Common myeloid progenitor, CD34-positive (primary cell): ENCODE data around the gene LYVE1.

Experiments
- CTCF ChIA-PET: fragments of 350-600 bp; sonication (Branson Sonifier 250); formaldehyde crosslinking; loops from one replicate; lab custom pipeline; 2021; ENCODE audit warnings: antibody characterized with exemption; lab: Charles Lee
- POLR2A ChIA-PET: fragments of 350-600 bp; sonication (Branson Sonifier 250); formaldehyde crosslinking; loops from one replicate; lab custom pipeline; 2021; ENCODE audit warnings: antibody characterized with exemption; lab: Charles Lee
- DNase-seq, 3 donors: peaks; one replicate each; pipeline versions ENCODE4 v3.0.0 to v3.0.0-alpha.2; 2013
- H3K27ac ChIP-seq, 2 experiments: 1 replicate in 1 of 2; 2 replicates in 1 of 2; pipeline ENCODE4 v1.7.0; 2013; ENCODE audit warnings: inconsistent platforms in 2 of 2, low read length in 2 of 2, mild to moderate bottlenecking in 2 of 2, low read depth in 1 of 2, moderate library complexity in 1 of 2; ENCODE audit not compliant: severe bottlenecking in 2 of 2, insufficient read depth in 1 of 2, poor library complexity in 1 of 2
- H3K27me3 ChIP-seq, 5 experiments: replicated peaks in 2 of 5; 1 replicate in 3 of 5; 2 replicates in 2 of 5; pipeline versions ENCODE4 v1.6.1 to v1.7.0; 2013; ENCODE audit warnings: low read length in 4 of 5, mild to moderate bottlenecking in 2 of 5, moderate library complexity in 2 of 5, inconsistent platforms in 1 of 5; ENCODE audit not compliant: insufficient read depth in 5 of 5, control insufficient read depth in 4 of 5
- H3K36me3 ChIP-seq, 4 experiments: 1 replicate in 2 of 4; 2 replicates in 2 of 4; pipeline versions ENCODE4 v1.6.1 to v1.7.0; 2013; ENCODE audit warnings: low read length in 3 of 4, control low read depth in 1 of 4, mild to moderate bottlenecking in 1 of 4; ENCODE audit not compliant: control insufficient read depth in 4 of 4, insufficient read depth in 4 of 4
- H3K4me1 ChIP-seq, 4 experiments: 1 replicate in 3 of 4; 2 replicates in 1 of 4; pipeline versions ENCODE4 v1.6.1 to v1.7.1; 2013; ENCODE audit warnings: low read length in 3 of 4, mild to moderate bottlenecking in 3 of 4, control low read depth in 1 of 4, inconsistent platforms in 1 of 4, moderate library complexity in 1 of 4; ENCODE audit not compliant: control insufficient read depth in 4 of 4, insufficient read depth in 4 of 4; ENCODE audit errors: control extremely low read depth in 1 of 4
- H3K4me3 ChIP-seq, 7 experiments: 1 replicate in 4 of 7; 2 replicates in 3 of 7; pipeline versions ENCODE4 v1.5.1 to v1.7.0; 2013; ENCODE audit warnings: mild to moderate bottlenecking in 7 of 7, low read length in 6 of 7, moderate library complexity in 6 of 7, inconsistent platforms in 2 of 7, low read depth in 2 of 7, control low read depth in 1 of 7; ENCODE audit not compliant: insufficient read depth in 4 of 7, control insufficient read depth in 1 of 7; ENCODE audit errors: extremely low read depth in 1 of 7
- H3K9me3 ChIP-seq, 5 experiments: 1 replicate in 4 of 5; 2 replicates in 1 of 5; pipeline versions ENCODE4 v1.6.1 to v1.7.1; 2013; ENCODE audit warnings: low read length in 4 of 5, mild to moderate bottlenecking in 2 of 5, inconsistent platforms in 1 of 5, low read depth in 1 of 5, moderate library complexity in 1 of 5; ENCODE audit not compliant: control insufficient read depth in 4 of 5, insufficient read depth in 2 of 5; ENCODE audit errors: control extremely low read depth in 1 of 5
- WGBS: methylation state at CpG from one replicate; pipeline ENCODE4 v1.1.5; 2013; ENCODE audit not compliant: insufficient coverage; 5-methylcytosine and 5-hydroxymethylcytosine counted together

Gene LYVE1

DNA sequence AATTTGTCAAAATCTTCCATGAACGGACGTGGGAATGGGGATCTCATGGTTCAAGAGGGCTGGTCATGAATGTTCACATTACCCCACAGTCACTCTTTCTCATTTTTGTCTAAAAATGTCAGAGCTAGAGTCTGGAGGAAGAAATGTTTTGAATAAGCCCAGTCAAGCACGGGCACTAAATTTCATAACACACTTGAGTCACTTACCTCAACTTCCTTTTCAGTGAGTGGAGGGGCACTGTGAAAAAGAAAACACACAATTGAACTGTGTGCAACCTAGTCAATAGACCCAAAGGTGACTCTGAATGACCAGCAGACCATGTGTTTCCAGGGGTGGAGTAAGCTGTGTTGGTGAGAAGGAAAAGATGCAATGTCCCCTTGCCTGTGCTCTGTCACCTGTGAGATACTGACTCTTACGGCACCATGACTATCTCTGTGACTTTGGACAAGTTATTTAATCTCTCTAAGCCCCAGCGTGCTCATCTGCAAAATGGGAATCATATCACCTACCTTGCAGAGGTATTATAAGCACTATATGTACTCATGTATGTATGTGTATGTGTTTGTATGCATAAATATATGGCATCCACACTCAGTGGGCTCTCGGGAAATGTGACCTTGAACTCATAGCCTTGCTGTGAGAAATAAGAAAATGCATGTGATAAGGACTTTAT, 38.2 kb upstream of the LYVE1 start:
- peak overlapping the region in 2 of 7 experiments; percentile 49 to 50 for H3K4me3 ChIP-seq
- no peaks in the 10 kb centered on the region for H3K27me3 ChIP-seq
- WGBS: 45% methylated on average over 2 of the region's 6 CpGs
- H3K36me3 ChIP-seq: no peaks in the 10 kb centered on the region
- CTCF ChIA-PET: interaction anchor here (0.9 to 1.7 kb wide), 6 partner anchors 9 to 192 kb away, joined by 3 to 4 read pairs (median 3); no protein-coding TSS in a partner anchor
- peaks cover 32 to 71% (median 69%) of the 10 kb centered on the region in 4 experiments for H3K4me1 ChIP-seq
- POLR2A ChIA-PET: interaction anchor here (1.1 kb wide), 1 partner anchor 59 kb away, joined by 3 read pairs; no protein-coding TSS in a partner anchor
- H3K27ac ChIP-seq: peak overlapping the region in 1 of 2 experiments; percentile 36
- H3K9me3 ChIP-seq: no peaks in the 10 kb centered on the region
- DNase-seq: peak in 2 of 3 donors; percentile 71 to 80

DNA sequence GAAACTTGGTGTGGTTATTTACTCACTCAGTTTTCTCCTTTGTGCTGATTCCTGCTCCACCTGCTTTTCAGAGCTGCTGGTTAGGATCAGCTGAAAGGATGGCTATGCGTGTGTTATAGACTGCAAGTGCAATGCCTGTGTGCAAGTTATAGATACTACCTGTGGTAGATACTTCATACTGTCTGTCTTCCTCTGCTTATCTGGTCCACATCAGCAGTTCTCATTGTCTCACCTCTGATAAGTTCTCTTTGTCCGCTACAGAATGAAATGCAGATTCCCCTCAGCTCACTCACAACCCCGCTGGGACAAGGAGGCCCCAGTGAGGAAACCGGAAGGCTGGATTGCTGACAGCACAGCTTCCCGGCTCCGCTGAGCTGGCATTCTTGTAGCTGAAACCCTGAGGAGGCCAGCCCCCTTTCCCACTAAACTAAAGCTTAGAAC, 37.5 kb upstream of the LYVE1 start:
- ChIA-PET POLR2A (interaction anchor here (1.1 kb wide), 1 partner anchor 60 kb away, joined by 3 read pairs; no protein-coding TSS in a partner anchor), CTCF (interaction anchor here (0.6 to 1.7 kb wide), 8 partner anchors 9 to 191 kb away, joined by 3 to 4 read pairs (median 3); no protein-coding TSS in a partner anchor)
- H3K4me1 ChIP-seq: peaks cover 32 to 72% (median 70%) of the 10 kb centered on the region in 4 experiments
- WGBS: 0% methylated on average over 4 of the region's 6 CpGs
- no peaks in the 10 kb centered on the region for H3K27me3 ChIP-seq
- peak in 1 of 3 donors; percentile 48 for DNase-seq
- H3K36me3 ChIP-seq: no peaks in the 10 kb centered on the region
- H3K27ac ChIP-seq: peak overlapping the region in 1 of 2 experiments; percentile 36
- H3K4me3 ChIP-seq: peak overlapping the region in 3 of 7 experiments; percentile 46 to 50 (median 48)
- H3K9me3 ChIP-seq: no peaks in the 10 kb centered on the region

DNA sequence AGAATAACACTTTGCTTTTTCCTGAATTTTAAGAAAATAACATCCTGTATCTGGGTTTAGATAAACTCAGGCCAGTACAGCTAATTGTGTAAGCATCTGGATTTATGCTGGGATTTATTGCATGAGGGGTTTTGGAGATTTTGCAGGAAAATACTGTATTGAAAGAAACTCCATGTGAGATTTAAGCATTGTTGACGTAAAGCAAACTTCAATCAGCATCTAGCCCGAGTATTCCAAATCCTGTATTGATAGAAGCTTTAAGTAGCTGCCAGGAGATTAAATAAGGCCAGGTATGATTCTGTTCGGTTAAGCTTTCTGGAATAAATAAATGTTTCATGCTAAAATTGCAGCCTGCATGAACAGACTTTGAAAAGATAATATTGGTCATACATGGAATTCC, 36.3 kb upstream of the LYVE1 start:
- H3K36me3 ChIP-seq: no peaks in the 10 kb centered on the region
- H3K27me3 ChIP-seq: no peaks in the 10 kb centered on the region
- H3K9me3 ChIP-seq: no peaks in the 10 kb centered on the region
- 58% methylated on average over 2 of the region's 3 CpGs for WGBS
- POLR2A ChIA-PET: no interaction called here
- peaks cover 30 to 70% (median 68%) of the 10 kb centered on the region in 4 experiments for H3K4me1 ChIP-seq
- peak overlapping the region in 1 of 7 experiments; percentile 46 for H3K4me3 ChIP-seq
- CTCF ChIA-PET: interaction anchor here (0.7 to 1.7 kb wide), 4 partner anchors 10 to 92 kb away, joined by 3 to 4 read pairs (median 3); no protein-coding TSS in a partner anchor
- no peak overlapping the region for H3K27ac ChIP-seq
- no peak for DNase-seq

DNA sequence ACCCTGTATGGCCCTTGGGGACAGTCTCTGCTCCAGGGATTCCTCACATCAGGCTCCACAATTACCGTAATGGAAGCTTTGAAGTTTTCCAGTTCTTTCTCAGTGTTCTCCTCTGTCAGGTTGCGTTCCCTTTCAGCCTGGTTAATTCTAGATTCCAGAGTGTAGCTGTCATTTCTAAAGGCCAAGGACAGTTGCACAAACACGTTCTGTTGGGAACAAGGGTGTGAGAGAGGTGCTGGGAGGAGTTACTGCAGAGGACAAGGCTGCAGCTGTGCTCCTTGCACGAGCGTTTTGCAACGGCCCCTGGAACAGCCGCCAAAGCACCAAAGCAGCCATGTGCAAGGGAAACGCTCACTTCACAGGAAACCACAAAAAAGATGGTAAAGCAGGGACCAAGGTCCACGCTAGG, 35.9 kb upstream of the LYVE1 start:
- POLR2A ChIA-PET: no interaction called here
- no peaks in the 10 kb centered on the region for H3K9me3 ChIP-seq
- CTCF ChIA-PET: interaction anchor here (0.7 to 1.3 kb wide), 4 partner anchors 9 to 50 kb away, joined by 3 read pairs; no protein-coding TSS in a partner anchor
- H3K27me3 ChIP-seq: no peaks in the 10 kb centered on the region
- WGBS: 0% methylated on average over 5 of the region's 9 CpGs
- peaks cover 30 to 66% (median 64%) of the 10 kb centered on the region in 4 experiments for H3K4me1 ChIP-seq
- H3K27ac ChIP-seq: no peak overlapping the region
- DNase-seq: peak in 2 of 3 donors; percentile 62 to 68
- no peaks in the 10 kb centered on the region for H3K36me3 ChIP-seq
- H3K4me3 ChIP-seq: peak overlapping the region in 1 of 7 experiments; percentile 46

DNA sequence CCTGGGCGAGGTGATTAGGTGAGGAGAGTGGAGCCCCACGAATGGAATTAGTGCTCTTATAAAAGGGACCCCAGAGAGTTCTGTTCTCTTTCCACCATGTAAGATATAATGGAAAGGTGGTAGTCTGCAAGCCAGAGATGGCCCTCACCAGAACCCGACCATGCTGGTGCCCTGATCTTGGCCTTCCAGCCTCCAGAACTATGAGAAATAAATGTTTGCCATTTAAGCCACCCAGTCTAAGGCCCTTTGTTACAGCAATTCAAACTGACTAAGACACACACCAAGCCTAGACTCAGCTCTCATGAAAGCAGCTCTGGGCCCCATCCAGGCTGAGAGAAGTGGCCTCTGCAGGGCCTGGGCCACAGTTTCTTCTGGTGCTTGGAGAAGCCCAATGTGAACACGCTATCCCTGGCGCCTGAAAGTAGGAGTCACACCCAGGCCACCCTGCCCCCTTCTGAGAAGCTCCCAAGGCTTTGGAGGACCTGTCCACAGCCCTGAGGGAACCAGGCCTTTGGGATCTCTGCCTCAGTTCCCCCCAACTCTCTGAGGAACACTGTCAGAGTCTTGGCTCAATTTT, 35.3 kb upstream of the LYVE1 start:
- Histone ChIP-seq H3K36me3 (no peaks in the 10 kb centered on the region), H3K4me1 (peaks cover 34 to 60% (median 59%) of the 10 kb centered on the region in 4 experiments), H3K9me3 (no peaks in the 10 kb centered on the region), H3K4me3 (no peak overlapping the region), H3K27ac (no peak overlapping the region), H3K27me3 (no peaks in the 10 kb centered on the region)
- no peak for DNase-seq
- CTCF ChIA-PET: interaction anchor here (1.0 to 1.3 kb wide), 3 partner anchors 9 to 51 kb away, joined by 3 read pairs; no protein-coding TSS in a partner anchor
- 97% methylated on average over 5 of the region's 5 CpGs for WGBS
- POLR2A ChIA-PET: no interaction called here

DNA sequence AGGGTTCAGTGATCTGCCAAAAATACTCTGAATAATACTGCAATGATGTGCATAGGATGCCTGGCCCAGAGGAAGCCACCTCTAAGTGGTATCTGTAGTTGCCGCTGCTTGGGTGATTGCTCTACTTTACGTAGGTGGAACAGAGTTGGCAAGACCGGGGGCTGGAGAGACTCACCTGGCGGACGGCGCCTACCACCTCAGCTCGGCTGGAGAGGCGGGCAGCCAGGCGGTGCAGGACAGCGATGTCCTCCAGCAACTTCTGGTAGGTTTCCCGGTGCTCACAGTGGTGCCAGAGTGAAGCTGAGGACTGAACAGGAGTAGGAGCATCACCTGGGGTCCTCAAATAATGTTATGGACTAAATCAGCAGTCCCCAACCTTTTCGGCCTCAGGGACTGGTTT, 34.5 kb upstream of the LYVE1 start:
- H3K9me3 ChIP-seq: no peaks in the 10 kb centered on the region
- H3K27me3 ChIP-seq: no peaks in the 10 kb centered on the region
- DNase-seq: no peak
- no peaks in the 10 kb centered on the region for H3K36me3 ChIP-seq
- CTCF ChIA-PET: interaction anchor here (1.4 kb wide), 1 partner anchor 17 kb away, joined by 3 read pairs; no protein-coding TSS in a partner anchor
- 98% methylated on average over 11 of the region's 12 CpGs for WGBS
- no peak overlapping the region for H3K27ac ChIP-seq
- POLR2A ChIA-PET: no interaction called here
- H3K4me3 ChIP-seq: no peak overlapping the region
- peaks cover 36 to 55% (median 54%) of the 10 kb centered on the region in 4 experiments for H3K4me1 ChIP-seq
